HCT116 (cell line): ENCODE measurements around the gene RPRML.

Source experiments
- CEBPB ChIP-seq: IDR thresholded peaks from 2 replicates; pipeline ENCODE4 v1.6.1; 2012; ENCODE audit warnings: low read depth
- EZH2phosphoT487 ChIP-seq: fragments of 200-600 bp; IDR thresholded peaks from 2 replicates; pipeline ENCODE4 v1.6.1; 2018; ENCODE audit warnings: antibody characterized with exemption, borderline replicate concordance
- JUND ChIP-seq: IDR thresholded peaks from 2 replicates; pipeline ENCODE4 v1.6.1; 2012
- POLR2A ChIP-seq: IDR thresholded peaks from 2 replicates; pipeline ENCODE4 v1.7.0; 2011; ENCODE audit warnings: borderline replicate concordance; ENCODE audit not compliant: insufficient read depth, insufficient read length; ENCODE audit errors: extremely low read depth
- POLR2AphosphoS5 ChIP-seq: IDR thresholded peaks from 2 replicates; pipeline ENCODE4 v1.6.1; 2011; ENCODE audit warnings: mild to moderate bottlenecking, low read depth, low read length, moderate library complexity
- TF ChIP-seq, protein P1 (sequence below), 3 experiments: fragments of 200-600 bp in 1 of 3; sonication (generic) in 1 of 3; IDR thresholded peaks in 2 of 3; conservative IDR thresholded peaks in 1 of 3; 2 replicates each; pipeline ENCODE4 v1.5.1; 2012 to 2017; ENCODE audit warnings: low read depth in 2 of 3, low read length in 2 of 3, antibody characterized with exemption in 1 of 3, borderline replicate concordance in 1 of 3, control low read depth in 1 of 3, mild to moderate bottlenecking in 1 of 3, mixed read lengths in 1 of 3, mixed run types in 1 of 3, moderate library complexity in 1 of 3; ENCODE audit not compliant: insufficient read depth in 1 of 3
- TF ChIP-seq, protein P2 (sequence below): IDR thresholded peaks from 2 replicates; pipeline ENCODE4 v1.6.1; 2012
- TF ChIP-seq, protein P3 (sequence below): IDR thresholded peaks from 2 replicates; pipeline ENCODE4 v1.6.1; 2012; ENCODE audit warnings: low read depth
- TF ChIP-seq, protein P4 (sequence below): IDR thresholded peaks from 2 replicates; pipeline ENCODE4 v1.6.1; 2012

DNA sequence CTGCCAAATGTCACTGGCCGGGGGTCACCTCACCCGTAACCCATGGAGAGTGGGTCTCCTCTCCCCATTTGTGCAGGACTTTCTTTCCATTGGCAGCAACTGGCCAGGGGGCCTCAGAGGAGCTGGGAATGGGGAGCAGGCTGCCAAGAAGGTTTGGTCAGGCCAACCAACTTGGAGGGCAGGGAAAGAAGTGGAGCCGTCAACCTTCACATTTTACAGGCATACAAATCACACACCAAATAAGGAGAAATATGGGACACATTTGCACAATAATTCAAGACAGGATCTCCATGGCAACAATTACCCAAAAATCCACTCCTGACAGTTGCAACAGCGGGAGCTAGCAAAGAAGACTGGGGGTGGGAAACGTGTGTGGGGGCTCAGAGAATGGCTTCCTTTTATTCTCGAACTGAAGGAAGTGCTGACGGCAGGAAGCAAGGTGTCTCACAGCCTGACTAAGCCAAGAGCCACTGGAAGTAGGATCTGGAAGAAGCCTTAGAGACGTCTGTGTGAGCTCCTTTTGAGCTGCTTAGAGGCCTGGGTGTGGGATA lies 20.9 kb downstream of the RPRML start:
- TF ChIP-seq, protein P1, sequence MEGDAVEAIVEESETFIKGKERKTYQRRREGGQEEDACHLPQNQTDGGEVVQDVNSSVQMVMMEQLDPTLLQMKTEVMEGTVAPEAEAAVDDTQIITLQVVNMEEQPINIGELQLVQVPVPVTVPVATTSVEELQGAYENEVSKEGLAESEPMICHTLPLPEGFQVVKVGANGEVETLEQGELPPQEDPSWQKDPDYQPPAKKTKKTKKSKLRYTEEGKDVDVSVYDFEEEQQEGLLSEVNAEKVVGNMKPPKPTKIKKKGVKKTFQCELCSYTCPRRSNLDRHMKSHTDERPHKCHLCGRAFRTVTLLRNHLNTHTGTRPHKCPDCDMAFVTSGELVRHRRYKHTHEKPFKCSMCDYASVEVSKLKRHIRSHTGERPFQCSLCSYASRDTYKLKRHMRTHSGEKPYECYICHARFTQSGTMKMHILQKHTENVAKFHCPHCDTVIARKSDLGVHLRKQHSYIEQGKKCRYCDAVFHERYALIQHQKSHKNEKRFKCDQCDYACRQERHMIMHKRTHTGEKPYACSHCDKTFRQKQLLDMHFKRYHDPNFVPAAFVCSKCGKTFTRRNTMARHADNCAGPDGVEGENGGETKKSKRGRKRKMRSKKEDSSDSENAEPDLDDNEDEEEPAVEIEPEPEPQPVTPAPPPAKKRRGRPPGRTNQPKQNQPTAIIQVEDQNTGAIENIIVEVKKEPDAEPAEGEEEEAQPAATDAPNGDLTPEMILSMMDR (IDR thresholded peaks at IDR 0.05 in 2 of 3, conservative IDR thresholded peaks at IDR 0.05 in 1 of 3; ENCODE audit: borderline replicate concordance in 1 of 3, insufficient read depth in 1 of 3, low read depth in 2 of 3, low read length in 2 of 3) = no peak
- TF ChIP-seq CEBPB = no peak
- TF ChIP-seq EZH2phosphoT487 = no peak
- TF ChIP-seq, protein P2, sequence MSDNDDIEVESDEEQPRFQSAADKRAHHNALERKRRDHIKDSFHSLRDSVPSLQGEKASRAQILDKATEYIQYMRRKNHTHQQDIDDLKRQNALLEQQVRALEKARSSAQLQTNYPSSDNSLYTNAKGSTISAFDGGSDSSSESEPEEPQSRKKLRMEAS = no peak
- TF ChIP-seq JUND = no peak
- TF ChIP-seq, protein P3, sequence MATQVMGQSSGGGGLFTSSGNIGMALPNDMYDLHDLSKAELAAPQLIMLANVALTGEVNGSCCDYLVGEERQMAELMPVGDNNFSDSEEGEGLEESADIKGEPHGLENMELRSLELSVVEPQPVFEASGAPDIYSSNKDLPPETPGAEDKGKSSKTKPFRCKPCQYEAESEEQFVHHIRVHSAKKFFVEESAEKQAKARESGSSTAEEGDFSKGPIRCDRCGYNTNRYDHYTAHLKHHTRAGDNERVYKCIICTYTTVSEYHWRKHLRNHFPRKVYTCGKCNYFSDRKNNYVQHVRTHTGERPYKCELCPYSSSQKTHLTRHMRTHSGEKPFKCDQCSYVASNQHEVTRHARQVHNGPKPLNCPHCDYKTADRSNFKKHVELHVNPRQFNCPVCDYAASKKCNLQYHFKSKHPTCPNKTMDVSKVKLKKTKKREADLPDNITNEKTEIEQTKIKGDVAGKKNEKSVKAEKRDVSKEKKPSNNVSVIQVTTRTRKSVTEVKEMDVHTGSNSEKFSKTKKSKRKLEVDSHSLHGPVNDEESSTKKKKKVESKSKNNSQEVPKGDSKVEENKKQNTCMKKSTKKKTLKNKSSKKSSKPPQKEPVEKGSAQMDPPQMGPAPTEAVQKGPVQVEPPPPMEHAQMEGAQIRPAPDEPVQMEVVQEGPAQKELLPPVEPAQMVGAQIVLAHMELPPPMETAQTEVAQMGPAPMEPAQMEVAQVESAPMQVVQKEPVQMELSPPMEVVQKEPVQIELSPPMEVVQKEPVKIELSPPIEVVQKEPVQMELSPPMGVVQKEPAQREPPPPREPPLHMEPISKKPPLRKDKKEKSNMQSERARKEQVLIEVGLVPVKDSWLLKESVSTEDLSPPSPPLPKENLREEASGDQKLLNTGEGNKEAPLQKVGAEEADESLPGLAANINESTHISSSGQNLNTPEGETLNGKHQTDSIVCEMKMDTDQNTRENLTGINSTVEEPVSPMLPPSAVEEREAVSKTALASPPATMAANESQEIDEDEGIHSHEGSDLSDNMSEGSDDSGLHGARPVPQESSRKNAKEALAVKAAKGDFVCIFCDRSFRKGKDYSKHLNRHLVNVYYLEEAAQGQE = no peak
- TF ChIP-seq POLR2A = no peak
- TF ChIP-seq POLR2AphosphoS5 = no peak
- TF ChIP-seq, protein P4, sequence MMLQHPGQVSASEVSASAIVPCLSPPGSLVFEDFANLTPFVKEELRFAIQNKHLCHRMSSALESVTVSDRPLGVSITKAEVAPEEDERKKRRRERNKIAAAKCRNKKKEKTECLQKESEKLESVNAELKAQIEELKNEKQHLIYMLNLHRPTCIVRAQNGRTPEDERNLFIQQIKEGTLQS = no peak
